ENCODE data around the gene GATD1. TPM values are rescaled to one million over a fixed set of nuclear protein-coding genes. Genes with fewer than 3 reads are reported as not detected.

GATD1 gene
- total RNA-seq, 1 experiment from 2014 or later: 80.1 TPM

GRCh38 chr11:719214-720016, 57.9 kb downstream of the GATD1 start:
- DNase-seq: no peak

More at GRCh38 chr11:719214-720016, 57.9 kb downstream of the GATD1 start:
- Histone ChIP-seq H3K4me3 (no peak overlapping the region), H3K36me3 (no peaks in the 10 kb centered on the region), H3K9me3 (peaks cover 2% of the 10 kb centered on the region; the same call in 1 of the 2 replicates), H3K27me3 (no peaks in the 10 kb centered on the region)

Other genes starting within 250 kb of the GATD1 start
- 78.8 and 207 TPM in 2 replicates for gene HRAS, start 241.9 kb downstream of the GATD1 start, total RNA-seq (2014; rRNA removed; shearing (Covaris generic); ENCODE audit: low replicate concordance)
- gene LRRC56, start 240.0 kb downstream of the GATD1 start, total RNA-seq (2014; rRNA removed; shearing (Covaris generic); ENCODE audit: low replicate concordance): 0.63 TPM in 1 of 2 replicates, not detected in the other
- 0.20 and 0.30 TPM in 2 replicates for gene LMNTD2, start 216.7 kb downstream of the GATD1 start, total RNA-seq (2014; rRNA removed; shearing (Covaris generic); ENCODE audit: low replicate concordance)
- 3.0 and 25.8 TPM in 2 replicates for gene RASSF7, start 216.5 kb downstream of the GATD1 start, total RNA-seq (2014; rRNA removed; shearing (Covaris generic); ENCODE audit: low replicate concordance)
- gene PHRF1, start 201.0 kb downstream of the GATD1 start, total RNA-seq (2014; rRNA removed; shearing (Covaris generic); ENCODE audit: low replicate concordance): 35.4 and 55.2 TPM in 2 replicates
- gene IRF7, start 161.5 kb downstream of the GATD1 start, total RNA-seq (2014; rRNA removed; shearing (Covaris generic); ENCODE audit: low replicate concordance): 9.1 and 10.1 TPM in 2 replicates
- gene CDHR5, start 152.5 kb downstream of the GATD1 start, total RNA-seq (2014; rRNA removed; shearing (Covaris generic); ENCODE audit: low replicate concordance): not detected in 2 replicates
- not detected in 2 replicates for gene SCT, start 150.3 kb downstream of the GATD1 start, total RNA-seq (2014; rRNA removed; shearing (Covaris generic); ENCODE audit: low replicate concordance)
- gene DRD4, start 140.2 kb downstream of the GATD1 start, total RNA-seq (2014; rRNA removed; shearing (Covaris generic); ENCODE audit: low replicate concordance): not detected in 2 replicates
- gene DEAF1, start 82.3 kb downstream of the GATD1 start, total RNA-seq (2014; rRNA removed; shearing (Covaris generic); ENCODE audit: low replicate concordance): 14.8 and 34.6 TPM in 2 replicates
- gene TMEM80, start 81.7 kb downstream of the GATD1 start, total RNA-seq (2014; rRNA removed; shearing (Covaris generic); ENCODE audit: low replicate concordance): 32.4 and 98.7 TPM in 2 replicates
- 10.7 and 23.4 TPM in 2 replicates for gene EPS8L2, start 71.3 kb downstream of the GATD1 start, total RNA-seq (2014; rRNA removed; shearing (Covaris generic); ENCODE audit: low replicate concordance)
- 200 and 209 TPM in 2 replicates for gene TALDO1, start 30.0 kb downstream of the GATD1 start, total RNA-seq (2014; rRNA removed; shearing (Covaris generic); ENCODE audit: low replicate concordance)
- gene CEND1, start 12.6 kb upstream of the GATD1 start, total RNA-seq (2014; rRNA removed; shearing (Covaris generic); ENCODE audit: low replicate concordance): not detected in 2 replicates
- gene SLC25A22, start 20.8 kb upstream of the GATD1 start, total RNA-seq (2014; rRNA removed; shearing (Covaris generic); ENCODE audit: low replicate concordance): 28.6 and 31.3 TPM in 2 replicates
- gene PIDD1, start 27.7 kb upstream of the GATD1 start, total RNA-seq (2014; rRNA removed; shearing (Covaris generic); ENCODE audit: low replicate concordance): 4.9 and 10.8 TPM in 2 replicates
- gene RPLP2, start 32.5 kb upstream of the GATD1 start, total RNA-seq (2014; rRNA removed; shearing (Covaris generic); ENCODE audit: low replicate concordance): 770 and 1,105 TPM in 2 replicates
- gene PNPLA2, start 41.4 kb upstream of the GATD1 start, total RNA-seq (2014; rRNA removed; shearing (Covaris generic); ENCODE audit: low replicate concordance): 4.2 and 12.4 TPM in 2 replicates
- not detected in 2 replicates for gene CRACR2B, start 50.4 kb upstream of the GATD1 start, total RNA-seq (2014; rRNA removed; shearing (Covaris generic); ENCODE audit: low replicate concordance)
- gene CD151, start 55.5 kb upstream of the GATD1 start, total RNA-seq (2014; rRNA removed; shearing (Covaris generic); ENCODE audit: low replicate concordance): 1,173 and 1,451 TPM in 2 replicates
- gene POLR2L, start 65.0 kb upstream of the GATD1 start, total RNA-seq (2014; rRNA removed; shearing (Covaris generic); ENCODE audit: low replicate concordance): 9.7 and 190 TPM in 2 replicates
- 222 and 399 TPM in 2 replicates for gene TSPAN4, start 65.4 kb upstream of the GATD1 start, total RNA-seq (2014; rRNA removed; shearing (Covaris generic); ENCODE audit: low replicate concordance)
- gene CHID1, start 133.3 kb upstream of the GATD1 start, total RNA-seq (2014; rRNA removed; shearing (Covaris generic); ENCODE audit: low replicate concordance): 88.4 and 139 TPM in 2 replicates
- gene AP2A2, start 148.4 kb upstream of the GATD1 start, total RNA-seq (2014; rRNA removed; shearing (Covaris generic); ENCODE audit: low replicate concordance): 22.2 and 43.1 TPM in 2 replicates

Measured in MG63 (cell line).